Fibroblast of skin of back (primary cell): ENCODE results near the gene KRTAP10-10.
"Not testable (repeated sequence)": the region's sequence is repeated elsewhere in the genome, so short reads cannot be mapped to it uniquely, and the experiment has no call there.

Experiments
- DNase-seq: peaks from one replicate; pipeline ENCODE4 v3.0.0-alpha.2; 2013

The KRTAP10-10 gene

GRCh38 chr21:44626673-44627143 lies 10.4 kb upstream of the KRTAP10-10 start, which contains the start of gene KRTAP10-9:
Gene KRTAP10-9 (plus strand): TSS chr21:44627093. CDS start chr21:44627172, 79 bp downstream.
- DNase-seq = no peak

DNA sequence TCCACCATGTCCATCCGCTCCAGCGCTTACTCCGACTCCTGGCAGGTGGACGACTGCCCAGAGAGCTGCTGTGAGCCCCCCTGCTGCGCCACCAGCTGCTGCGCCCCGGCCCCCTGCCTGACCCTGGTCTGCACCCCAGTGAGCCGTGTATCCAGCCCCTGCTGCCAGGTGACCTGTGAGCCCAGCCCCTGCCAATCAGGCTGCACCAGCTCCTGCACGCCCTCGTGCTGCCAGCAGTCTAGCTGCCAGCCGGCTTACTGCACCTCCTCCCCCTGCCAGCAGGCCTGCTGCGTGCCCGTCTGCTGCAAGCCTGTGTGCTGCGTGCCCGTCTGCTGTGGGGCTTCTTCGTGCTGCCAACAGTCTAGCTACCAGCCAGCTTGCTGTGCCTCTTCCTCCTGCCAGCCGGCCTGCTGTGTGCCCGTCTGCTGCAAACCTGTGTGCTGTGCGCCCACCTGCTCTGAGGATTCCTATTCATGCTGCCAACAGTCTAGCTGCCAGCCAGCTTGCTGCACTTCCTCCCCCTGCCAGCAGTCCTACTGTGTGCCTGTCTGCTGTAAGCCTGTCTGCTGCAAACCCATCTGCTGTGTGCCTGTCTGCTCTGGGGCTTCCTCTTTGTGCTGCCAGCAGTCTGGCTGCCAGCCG lies 9.9 kb upstream of the KRTAP10-10 start:
- DNase-seq = not testable (repeated sequence)

DNA sequence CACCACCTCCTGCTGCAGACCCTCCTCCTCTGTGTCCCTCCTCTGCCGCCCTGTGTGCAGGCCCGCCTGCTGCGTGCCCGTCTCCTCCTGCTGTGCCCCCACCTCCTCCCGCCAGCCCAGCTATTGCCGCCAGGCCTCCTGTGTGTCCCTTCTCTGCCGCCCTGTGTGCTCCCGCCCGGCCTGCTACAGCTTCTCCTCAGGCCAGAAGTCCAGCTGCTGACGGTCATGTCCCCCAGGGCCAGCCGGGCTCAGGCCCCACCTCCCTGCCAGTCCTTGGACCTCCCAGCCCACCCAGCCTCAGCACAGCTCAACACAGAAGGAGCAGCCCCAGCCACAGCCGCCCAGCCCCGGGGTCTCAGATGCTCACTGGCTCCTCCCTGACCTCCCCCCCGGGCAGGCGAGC lies 9.3 kb upstream of the KRTAP10-10 start:
- not testable (repeated sequence) for DNase-seq

- no peak for DNase-seq
Observed at GRCh38 chr21:44628707-44629391, 8.3 kb upstream of the KRTAP10-10 start.

GRCh38 chr21:44630440-44630839 lies 6.7 kb upstream of the KRTAP10-10 start:
- DNase-seq = no peak

GRCh38 chr21:44632067-44632466 lies 5.1 kb upstream of the KRTAP10-10 start:
- no peak for DNase-seq

DNA sequence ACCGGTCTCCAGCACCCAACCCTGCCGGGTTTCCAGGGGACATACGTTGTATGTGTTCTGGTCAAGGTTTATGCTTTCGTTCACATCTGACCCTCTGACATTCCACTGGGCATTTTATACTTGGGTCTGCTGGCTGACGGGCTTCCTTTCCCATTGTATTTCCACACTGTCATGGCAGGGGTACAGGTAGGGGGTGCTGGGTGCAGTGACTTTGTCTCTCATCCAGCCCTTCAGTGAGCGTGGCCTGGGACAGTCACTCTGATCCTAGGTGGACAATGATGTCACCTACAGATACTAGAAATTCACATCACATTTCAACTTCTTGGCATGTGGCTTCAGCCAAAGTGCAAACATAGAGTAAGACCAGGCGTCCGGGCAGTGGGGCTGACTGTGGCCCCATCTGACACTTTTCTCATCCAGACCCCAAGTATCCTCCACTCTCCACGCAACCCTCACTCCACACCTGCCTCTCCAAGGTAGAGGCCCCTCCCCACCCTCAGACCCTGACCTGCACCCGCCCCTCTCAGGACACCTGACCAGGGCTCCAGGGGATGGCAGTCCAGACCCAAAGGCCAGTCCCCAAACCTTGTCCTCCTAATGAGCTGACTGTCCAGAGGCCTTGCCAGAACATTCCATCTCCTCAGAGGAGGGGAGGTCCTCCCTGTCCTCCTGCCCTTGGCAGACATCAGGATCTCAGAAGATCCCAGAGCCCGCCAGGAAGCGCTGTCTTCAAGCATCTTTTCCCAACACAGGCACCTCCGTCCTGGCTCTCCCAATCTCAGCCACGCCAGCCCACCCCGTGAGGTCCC lies 743 bp upstream of the KRTAP10-10 start:
- no peak for DNase-seq

GRCh38 chr21:44637851-44638348 lies 744 bp downstream of the KRTAP10-10 start:
- not testable (repeated sequence) for DNase-seq

DNA sequence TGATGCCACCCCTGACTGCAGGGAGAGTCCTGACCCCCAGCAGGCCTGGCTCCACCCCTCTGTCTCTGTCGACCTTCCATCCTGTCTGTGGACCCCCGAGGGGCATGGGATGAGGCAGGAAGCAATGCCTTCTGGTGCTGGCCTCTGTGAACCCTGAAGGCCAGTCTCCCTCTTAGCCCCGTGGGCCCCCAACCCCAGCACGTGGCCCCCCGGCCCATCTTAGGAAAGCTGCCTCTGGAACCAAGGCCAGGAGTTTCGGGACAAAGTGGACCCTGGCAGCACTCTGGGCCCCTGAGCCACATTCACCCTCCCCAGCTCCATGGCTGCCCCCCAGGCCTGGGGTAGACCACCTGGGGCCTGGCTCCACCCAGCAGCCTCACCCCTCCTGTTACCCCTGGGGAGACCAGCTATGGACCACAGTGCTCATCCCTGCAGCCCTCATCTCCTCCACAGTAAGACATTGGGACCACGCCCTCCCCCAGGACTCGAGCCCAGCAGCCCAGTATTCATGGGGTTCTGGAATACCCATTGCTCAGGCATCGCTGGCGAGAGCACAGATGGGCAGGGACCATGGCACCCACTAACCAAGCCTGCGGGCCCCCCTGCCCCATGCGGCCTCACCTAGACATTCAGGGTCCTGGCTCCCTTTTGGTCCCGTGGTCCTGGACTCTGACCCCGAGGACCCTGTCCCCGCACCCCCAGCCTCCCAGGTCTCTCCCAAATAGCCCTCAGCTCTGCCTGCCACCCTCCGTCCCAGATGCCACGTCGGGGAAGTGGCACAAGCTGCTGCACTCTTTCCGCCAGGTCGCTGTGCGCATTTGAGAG lies 1.6 kb downstream of the KRTAP10-10 start:
- DNase-seq = not testable (repeated sequence)

GRCh38 chr21:44639331-44639655 lies 2.1 kb downstream of the KRTAP10-10 start:
- no peak for DNase-seq

- no peak for DNase-seq
Observed at GRCh38 chr21:44640761-44641160, 3.6 kb downstream of the KRTAP10-10 start.

GRCh38 chr21:44643741-44644310 lies 6.7 kb downstream of the KRTAP10-10 start:
- DNase-seq = no peak

DNA sequence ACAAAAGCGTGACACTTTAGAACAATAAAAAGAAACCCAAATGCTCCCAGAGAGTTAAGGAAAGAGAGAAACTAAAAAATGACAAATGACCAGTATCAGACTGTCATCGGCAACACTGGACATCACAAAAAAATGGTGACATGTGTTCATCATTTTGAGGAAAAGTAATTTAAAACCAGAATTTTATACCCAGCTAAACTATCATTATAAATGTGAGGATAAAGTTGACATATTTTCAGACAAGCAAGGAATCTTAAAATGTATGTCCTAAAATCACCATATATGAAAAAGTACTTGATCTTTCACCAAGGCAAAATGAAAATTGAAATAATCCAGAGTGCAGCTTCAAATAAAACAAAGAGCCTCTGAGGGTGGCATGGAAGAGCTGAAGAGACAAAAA lies 7.7 kb downstream of the KRTAP10-10 start:
- no peak for DNase-seq

DNA sequence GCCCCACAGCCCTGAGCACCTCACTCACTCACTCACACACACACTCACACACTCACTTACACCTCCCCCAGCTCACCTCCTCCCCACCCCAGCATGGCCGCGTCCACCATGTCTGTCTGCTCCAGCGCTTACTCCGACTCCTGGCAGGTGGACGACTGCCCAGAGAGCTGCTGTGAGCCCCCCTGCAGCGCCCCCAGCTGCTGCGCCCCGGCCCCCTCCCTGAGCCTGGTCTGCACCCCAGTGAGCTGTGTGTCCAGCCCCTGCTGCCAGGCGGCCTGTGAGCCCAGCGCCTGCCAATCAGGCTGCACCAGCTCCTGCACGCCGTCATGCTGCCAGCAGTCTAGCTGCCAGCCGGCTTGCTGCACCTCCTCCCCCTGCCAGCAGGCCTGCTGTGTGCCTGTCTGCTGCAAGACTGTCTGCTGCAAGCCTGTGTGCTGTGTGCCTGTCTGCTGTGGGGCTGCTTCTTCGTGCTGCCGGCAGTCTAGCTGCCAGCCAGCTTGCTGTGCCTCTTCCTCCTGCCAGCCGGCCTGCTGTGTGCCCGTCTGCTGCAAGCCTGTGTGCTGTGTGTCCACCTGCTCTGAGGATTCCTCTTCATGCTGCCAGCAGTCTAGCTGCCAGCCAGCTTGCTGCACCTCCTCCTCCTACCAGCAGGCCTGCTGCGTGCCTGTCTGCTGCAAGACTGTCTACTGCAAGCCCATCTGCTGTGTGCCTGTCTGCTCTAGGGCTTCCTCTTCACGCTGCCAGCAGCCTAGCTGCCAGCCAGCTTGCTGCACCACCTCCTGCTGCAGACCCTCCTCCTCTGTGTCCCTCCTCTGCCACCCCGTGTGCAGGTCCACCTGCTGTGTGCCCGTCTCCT lies 9.4 kb downstream of the KRTAP10-10 start, which contains the start of gene KRTAP10-11:
KRTAP10-11 (plus strand) TSS at position 49 of the 856 bp plus-strand sequence; CDS start at position 94, 45 bp downstream.
- DNase-seq = not testable (repeated sequence)

GRCh38 chr21:44647222-44647552 lies 10.0 kb downstream of the KRTAP10-10 start:
- DNase-seq = no peak

DNA sequence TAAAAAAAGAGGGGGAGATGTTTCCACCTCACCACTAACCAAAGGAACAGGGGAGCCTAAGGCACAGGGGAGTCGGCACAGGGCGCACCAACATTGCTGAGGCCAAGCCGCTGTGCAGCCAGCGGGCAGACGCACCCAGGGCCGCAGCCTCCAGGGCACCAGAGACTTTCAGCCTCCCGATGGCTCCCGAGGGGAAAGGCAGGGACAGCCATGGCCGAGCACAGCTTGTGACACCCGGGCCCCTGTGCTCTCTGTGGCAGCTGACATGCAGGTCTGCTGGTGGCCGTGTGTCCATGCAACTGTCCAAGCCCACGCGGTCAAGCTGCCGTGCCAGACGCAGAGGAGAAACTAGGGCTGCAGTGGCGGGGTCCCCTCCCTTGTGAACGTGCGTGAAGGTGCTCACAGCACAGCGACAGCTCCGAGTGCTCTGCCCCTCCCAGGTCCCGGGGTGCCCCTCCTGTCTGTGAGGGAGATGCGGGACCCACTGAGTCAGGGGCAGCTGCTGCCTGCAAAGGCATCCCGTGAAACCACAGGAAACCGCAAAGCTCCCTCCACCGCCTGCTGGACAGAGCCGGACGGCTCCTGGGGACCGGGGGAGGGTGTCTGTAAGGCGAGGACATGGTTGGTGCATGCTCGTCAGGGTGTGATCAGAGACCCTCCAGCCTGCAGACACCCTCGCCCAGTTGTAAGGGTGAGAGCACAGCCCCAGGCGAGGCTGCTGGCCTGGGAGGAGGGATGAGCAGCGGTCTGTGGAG lies 11.6 kb downstream of the KRTAP10-10 start:
- DNase-seq = no peak

- DNase-seq = no peak
Observed at GRCh38 chr21:44649521-44650100, 12.5 kb downstream of the KRTAP10-10 start.

GRCh38 chr21:44650265-44650972 lies 13.3 kb downstream of the KRTAP10-10 start:
- no peak for DNase-seq
